HG02588 (cell line): ENCODE data around the gene C17orf113.
A peak's percentile ranks its signal among the peaks of the same experiment; 100 is the strongest.
"Not testable (repeated sequence)": the region's sequence is repeated elsewhere in the genome, so short reads cannot be mapped to it uniquely, and the experiment has no call there.

Experiments
- ATAC-seq: cut with Tn5 transposase; IDR thresholded peaks from one replicate; pipeline ENCODE4 v1.9.1; 2021; ENCODE audit warnings: mild to moderate bottlenecking, moderate library complexity; ENCODE audit not compliant: unreplicated experiment

The C17orf113 gene

GRCh38 chr17:42042598-42043319, 7.6 kb downstream of the C17orf113 start:
- ATAC-seq, result no peak

GRCh38 chr17:42041619-42042018, 8.8 kb downstream of the C17orf113 start:
- no peak for ATAC-seq

- no peak for ATAC-seq
Measured at GRCh38 chr17:42040818-42041217, 9.6 kb downstream of the C17orf113 start.

GRCh38 chr17:42039794-42040763, 10.3 kb downstream of the C17orf113 start:
- ATAC-seq, result no peak

GRCh38 chr17:42038221-42038973, 12.0 kb downstream of the C17orf113 start:
- ATAC-seq, result no peak

GRCh38 chr17:42034059-42034458, 16.3 kb downstream of the C17orf113 start:
- no peak for ATAC-seq

GRCh38 chr17:42031584-42031983, 18.8 kb downstream of the C17orf113 start:
- ATAC-seq, result no peak

- ATAC-seq, result no peak
Measured at GRCh38 chr17:42028791-42029127, 21.6 kb downstream of the C17orf113 start.

GRCh38 chr17:42027961-42028790, 22.2 kb downstream of the C17orf113 start:
- ATAC-seq, result no peak

GRCh38 chr17:42027590-42027889, 22.9 kb downstream of the C17orf113 start:
- no peak for ATAC-seq

- ATAC-seq, result no peak
Measured at GRCh38 chr17:42026857-42027589, 23.4 kb downstream of the C17orf113 start.

- ATAC-seq, result no peak
Measured at GRCh38 chr17:42025936-42026335, 24.5 kb downstream of the C17orf113 start.

GRCh38 chr17:42025191-42025579, 25.2 kb downstream of the C17orf113 start:
- no peak for ATAC-seq

- no peak for ATAC-seq
Measured at GRCh38 chr17:42023524-42024349, 26.7 kb downstream of the C17orf113 start.

- ATAC-seq, result not testable (repeated sequence)
Measured at GRCh38 chr17:42020845-42021244, 29.6 kb downstream of the C17orf113 start.

- peak; percentile 52 for ATAC-seq
Measured at GRCh38 chr17:42019509-42020404, 30.6 kb downstream of the C17orf113 start, which contains the start of gene NKIRAS2. NKIRAS2 (plus strand) TSS chr17:42020090; CDS start chr17:42021578, 1,488 bp downstream.

GRCh38 chr17:42018988-42019387, 31.4 kb downstream of the C17orf113 start:
- ATAC-seq, result no peak

- ATAC-seq, result no peak
Measured at GRCh38 chr17:42018339-42018738, 32.1 kb downstream of the C17orf113 start.
